ENCODE results near the gene SERPINE1. TPM values are rescaled to one million over a fixed set of nuclear protein-coding genes. Genes with fewer than 3 reads are reported as not detected.

SERPINE1 gene
- total and polyA plus RNA-seq, 2 of the 13 experiments (the other 11 are each of a cell fraction or from before 2014, with no cell fraction given): 21.2 to 1,576 TPM

DNA sequence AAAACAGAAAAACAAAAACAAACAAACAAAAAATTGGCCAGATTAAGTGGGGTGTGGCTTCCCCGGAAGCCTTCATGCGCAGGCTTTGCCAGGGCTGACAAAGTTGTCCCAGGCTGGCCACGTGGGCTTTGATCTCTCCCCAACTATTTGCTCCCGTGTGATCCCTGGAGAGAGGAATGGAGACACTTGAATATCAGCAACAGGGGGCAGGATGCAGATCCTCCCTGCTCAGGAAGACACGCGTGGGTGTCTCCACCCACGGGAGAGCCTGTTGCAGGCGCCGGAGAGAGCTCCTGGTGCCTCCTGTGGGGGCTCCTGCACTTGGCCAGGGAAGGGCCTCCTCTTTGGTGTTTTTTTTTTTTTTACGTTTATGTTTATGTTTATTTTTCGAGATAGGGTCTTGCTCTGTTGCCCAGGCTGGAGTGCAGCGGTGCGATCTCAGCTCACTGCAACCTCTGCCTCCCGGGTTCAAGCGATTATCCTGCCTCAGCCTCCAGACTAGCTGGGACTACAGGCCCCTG is 22.7 kb upstream of the SERPINE1 start (continued):
- TF ChIP-seq, protein P1, sequence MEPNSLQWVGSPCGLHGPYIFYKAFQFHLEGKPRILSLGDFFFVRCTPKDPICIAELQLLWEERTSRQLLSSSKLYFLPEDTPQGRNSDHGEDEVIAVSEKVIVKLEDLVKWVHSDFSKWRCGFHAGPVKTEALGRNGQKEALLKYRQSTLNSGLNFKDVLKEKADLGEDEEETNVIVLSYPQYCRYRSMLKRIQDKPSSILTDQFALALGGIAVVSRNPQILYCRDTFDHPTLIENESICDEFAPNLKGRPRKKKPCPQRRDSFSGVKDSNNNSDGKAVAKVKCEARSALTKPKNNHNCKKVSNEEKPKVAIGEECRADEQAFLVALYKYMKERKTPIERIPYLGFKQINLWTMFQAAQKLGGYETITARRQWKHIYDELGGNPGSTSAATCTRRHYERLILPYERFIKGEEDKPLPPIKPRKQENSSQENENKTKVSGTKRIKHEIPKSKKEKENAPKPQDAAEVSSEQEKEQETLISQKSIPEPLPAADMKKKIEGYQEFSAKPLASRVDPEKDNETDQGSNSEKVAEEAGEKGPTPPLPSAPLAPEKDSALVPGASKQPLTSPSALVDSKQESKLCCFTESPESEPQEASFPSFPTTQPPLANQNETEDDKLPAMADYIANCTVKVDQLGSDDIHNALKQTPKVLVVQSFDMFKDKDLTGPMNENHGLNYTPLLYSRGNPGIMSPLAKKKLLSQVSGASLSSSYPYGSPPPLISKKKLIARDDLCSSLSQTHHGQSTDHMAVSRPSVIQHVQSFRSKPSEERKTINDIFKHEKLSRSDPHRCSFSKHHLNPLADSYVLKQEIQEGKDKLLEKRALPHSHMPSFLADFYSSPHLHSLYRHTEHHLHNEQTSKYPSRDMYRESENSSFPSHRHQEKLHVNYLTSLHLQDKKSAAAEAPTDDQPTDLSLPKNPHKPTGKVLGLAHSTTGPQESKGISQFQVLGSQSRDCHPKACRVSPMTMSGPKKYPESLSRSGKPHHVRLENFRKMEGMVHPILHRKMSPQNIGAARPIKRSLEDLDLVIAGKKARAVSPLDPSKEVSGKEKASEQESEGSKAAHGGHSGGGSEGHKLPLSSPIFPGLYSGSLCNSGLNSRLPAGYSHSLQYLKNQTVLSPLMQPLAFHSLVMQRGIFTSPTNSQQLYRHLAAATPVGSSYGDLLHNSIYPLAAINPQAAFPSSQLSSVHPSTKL (CRISPR knock-in tag; IDR thresholded peaks at IDR 0.05): peak; percentile 74
- TF ChIP-seq ZNF670 (CRISPR knock-in tag; IDR thresholded peaks at IDR 0.05; ENCODE audit: borderline replicate concordance): no peak
- TF ChIP-seq, protein P2, sequence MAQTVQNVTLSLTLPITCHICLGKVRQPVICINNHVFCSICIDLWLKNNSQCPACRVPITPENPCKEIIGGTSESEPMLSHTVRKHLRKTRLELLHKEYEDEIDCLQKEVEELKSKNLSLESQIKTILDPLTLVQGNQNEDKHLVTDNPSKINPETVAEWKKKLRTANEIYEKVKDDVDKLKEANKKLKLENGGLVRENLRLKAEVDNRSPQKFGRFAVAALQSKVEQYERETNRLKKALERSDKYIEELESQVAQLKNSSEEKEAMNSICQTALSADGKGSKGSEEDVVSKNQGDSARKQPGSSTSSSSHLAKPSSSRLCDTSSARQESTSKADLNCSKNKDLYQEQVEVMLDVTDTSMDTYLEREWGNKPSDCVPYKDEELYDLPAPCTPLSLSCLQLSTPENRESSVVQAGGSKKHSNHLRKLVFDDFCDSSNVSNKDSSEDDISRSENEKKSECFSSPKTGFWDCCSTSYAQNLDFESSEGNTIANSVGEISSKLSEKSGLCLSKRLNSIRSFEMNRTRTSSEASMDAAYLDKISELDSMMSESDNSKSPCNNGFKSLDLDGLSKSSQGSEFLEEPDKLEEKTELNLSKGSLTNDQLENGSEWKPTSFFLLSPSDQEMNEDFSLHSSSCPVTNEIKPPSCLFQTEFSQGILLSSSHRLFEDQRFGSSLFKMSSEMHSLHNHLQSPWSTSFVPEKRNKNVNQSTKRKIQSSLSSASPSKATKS (CRISPR knock-in tag; IDR thresholded peaks at IDR 0.05): no peak
- TF ChIP-seq ATM (IDR thresholded peaks at IDR 0.05; ENCODE audit: borderline replicate concordance): no peak
- TF ChIP-seq ZMYM2 (CRISPR knock-in tag; IDR thresholded peaks at IDR 0.05): no peak
- TF ChIP-seq ZNF501 (CRISPR knock-in tag; IDR thresholded peaks at IDR 0.05): no peak
- no peak for TF ChIP-seq NR2F1 (CRISPR knock-in tag; IDR thresholded peaks at IDR 0.05)
- TF ChIP-seq ZFX (CRISPR knock-in tag; IDR thresholded peaks at IDR 0.05; ENCODE audit: low read depth): no peak
- TF ChIP-seq KMT2A (CRISPR knock-in tag; IDR thresholded peaks at IDR 0.05): no peak
- no peak; the same call in 1 of the 2 replicates for TF ChIP-seq MEIS2 (CRISPR knock-in tag; IDR thresholded peaks at IDR 0.05)
- TF ChIP-seq IKZF4 (CRISPR knock-in tag; IDR thresholded peaks at IDR 0.05; ENCODE audit: borderline replicate concordance, low read depth, not compliant biosample characterization): no peak
- TF ChIP-seq, protein P3, sequence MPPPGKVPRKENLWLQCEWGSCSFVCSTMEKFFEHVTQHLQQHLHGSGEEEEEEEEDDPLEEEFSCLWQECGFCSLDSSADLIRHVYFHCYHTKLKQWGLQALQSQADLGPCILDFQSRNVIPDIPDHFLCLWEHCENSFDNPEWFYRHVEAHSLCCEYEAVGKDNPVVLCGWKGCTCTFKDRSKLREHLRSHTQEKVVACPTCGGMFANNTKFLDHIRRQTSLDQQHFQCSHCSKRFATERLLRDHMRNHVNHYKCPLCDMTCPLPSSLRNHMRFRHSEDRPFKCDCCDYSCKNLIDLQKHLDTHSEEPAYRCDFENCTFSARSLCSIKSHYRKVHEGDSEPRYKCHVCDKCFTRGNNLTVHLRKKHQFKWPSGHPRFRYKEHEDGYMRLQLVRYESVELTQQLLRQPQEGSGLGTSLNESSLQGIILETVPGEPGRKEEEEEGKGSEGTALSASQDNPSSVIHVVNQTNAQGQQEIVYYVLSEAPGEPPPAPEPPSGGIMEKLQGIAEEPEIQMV (CRISPR knock-in tag; IDR thresholded peaks at IDR 0.05; ENCODE audit: low read depth): no peak
- TF ChIP-seq EP300 (IDR thresholded peaks at IDR 0.05; ENCODE audit: low read depth in 2 of 2, low read length in 2 of 2): peak in 1 of 2 experiments; percentile 36; a peak in 1 of 4 replicates
- TF ChIP-seq EP300 (CRISPR knock-in tag; IDR thresholded peaks at IDR 0.05; ENCODE audit: borderline replicate concordance): 0 out of 2 replicates have a peak, but pooled peaks have one; percentile 32
- no peak for TF ChIP-seq ATF1 (CRISPR knock-in tag; IDR thresholded peaks at IDR 0.05)
- TF ChIP-seq, protein P4, sequence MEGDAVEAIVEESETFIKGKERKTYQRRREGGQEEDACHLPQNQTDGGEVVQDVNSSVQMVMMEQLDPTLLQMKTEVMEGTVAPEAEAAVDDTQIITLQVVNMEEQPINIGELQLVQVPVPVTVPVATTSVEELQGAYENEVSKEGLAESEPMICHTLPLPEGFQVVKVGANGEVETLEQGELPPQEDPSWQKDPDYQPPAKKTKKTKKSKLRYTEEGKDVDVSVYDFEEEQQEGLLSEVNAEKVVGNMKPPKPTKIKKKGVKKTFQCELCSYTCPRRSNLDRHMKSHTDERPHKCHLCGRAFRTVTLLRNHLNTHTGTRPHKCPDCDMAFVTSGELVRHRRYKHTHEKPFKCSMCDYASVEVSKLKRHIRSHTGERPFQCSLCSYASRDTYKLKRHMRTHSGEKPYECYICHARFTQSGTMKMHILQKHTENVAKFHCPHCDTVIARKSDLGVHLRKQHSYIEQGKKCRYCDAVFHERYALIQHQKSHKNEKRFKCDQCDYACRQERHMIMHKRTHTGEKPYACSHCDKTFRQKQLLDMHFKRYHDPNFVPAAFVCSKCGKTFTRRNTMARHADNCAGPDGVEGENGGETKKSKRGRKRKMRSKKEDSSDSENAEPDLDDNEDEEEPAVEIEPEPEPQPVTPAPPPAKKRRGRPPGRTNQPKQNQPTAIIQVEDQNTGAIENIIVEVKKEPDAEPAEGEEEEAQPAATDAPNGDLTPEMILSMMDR (CRISPR knock-in tag; IDR thresholded peaks at IDR 0.05): peak; percentile 39
- TF ChIP-seq ZMAT3 (CRISPR knock-in tag; conservative IDR thresholded peaks at IDR 0.05): no peak
- 0 out of 2 replicates have a peak, but pooled peaks have one; percentile 32 for TF ChIP-seq ARNTL (CRISPR knock-in tag; IDR thresholded peaks at IDR 0.05)
- no peak for TF ChIP-seq HOXA7 (CRISPR knock-in tag; IDR thresholded peaks at IDR 0.05)

Data from HepG2 (cell line).